Left renal cortex interstitium (tissue), 4 donors: ENCODE measurements around the gene IL1RAPL2. TPM values are rescaled to one million over a fixed set of nuclear protein-coding genes. Genes with fewer than 3 reads are reported as not detected.
"Not testable (repeated sequence)": the region's sequence is repeated elsewhere in the genome, so short reads cannot be mapped to it uniquely, and the experiment has no call there.

Source experiments
- DNase-seq, 4 donors: peaks; one replicate each; pipeline ENCODE4 v3.0.0-alpha.2; 2013; ENCODE audit warnings: low read depth in 4 of 4, low spot score in 2 of 4, missing footprints in 1 of 4
- polyA plus RNA-seq, 4 donors: library from polyadenylated mRNA; unstranded; fragments of 120-200 nt; gene quantifications; one replicate each; pipeline ENCODE4 v1.2.1, GENCODE V29; 2013; ENCODE audit not compliant: insufficient read length in 4 of 4

IL1RAPL2 gene
- 1 to 10 TPM in 3 of 4 donors, under 1 TPM in 1; 0.93 to 1.5 (median 1.3) TPM for polyA plus RNA-seq

DNA sequence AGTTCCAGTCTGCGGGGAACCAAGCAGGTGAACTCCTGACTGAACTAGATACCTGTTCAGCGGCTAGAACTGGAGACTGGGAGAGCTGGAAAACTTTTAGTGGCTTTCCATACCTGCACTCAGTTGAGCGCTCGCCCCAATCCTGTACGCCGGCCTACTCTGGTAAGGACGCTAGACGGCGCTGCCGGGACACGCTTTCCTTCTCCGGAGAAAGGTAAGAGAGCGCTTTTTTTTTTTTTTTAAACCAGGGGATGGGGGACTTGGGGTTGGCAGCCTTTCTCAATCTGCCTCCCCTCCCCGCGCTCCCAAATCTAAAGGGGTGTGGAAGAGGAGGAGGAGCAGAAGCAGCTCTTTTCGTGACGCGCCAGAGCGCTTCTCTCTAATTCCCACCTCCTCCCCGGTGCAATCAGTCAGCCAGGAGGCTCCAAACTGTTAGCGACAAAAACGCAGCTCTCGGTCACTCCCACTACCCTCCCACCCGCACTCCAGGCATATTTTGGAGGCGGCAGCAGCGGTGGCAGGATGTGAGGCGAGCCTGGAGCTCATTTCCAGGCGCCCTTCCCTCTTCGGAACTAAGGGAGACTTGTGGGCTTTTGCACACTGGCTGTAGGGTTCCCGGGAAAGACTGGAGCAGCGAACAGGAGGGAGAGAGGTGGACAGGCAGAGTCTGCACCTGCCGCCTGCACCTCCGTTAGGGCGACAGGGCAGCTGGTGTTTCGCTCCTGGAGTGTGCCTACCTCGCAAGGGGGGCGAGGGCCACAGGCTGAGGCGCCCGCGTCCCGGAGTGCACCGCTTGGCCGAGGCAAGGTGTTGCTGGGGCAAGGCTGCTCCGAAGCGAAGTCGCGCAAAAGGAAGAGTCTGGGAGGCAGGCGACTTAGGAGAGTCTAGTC is at the start of gene IL1RAPL2:
Gene IL1RAPL2 (plus strand): TSS at position 409 of the 890 bp plus-strand sequence.
- DNase-seq, result no peak

DNA sequence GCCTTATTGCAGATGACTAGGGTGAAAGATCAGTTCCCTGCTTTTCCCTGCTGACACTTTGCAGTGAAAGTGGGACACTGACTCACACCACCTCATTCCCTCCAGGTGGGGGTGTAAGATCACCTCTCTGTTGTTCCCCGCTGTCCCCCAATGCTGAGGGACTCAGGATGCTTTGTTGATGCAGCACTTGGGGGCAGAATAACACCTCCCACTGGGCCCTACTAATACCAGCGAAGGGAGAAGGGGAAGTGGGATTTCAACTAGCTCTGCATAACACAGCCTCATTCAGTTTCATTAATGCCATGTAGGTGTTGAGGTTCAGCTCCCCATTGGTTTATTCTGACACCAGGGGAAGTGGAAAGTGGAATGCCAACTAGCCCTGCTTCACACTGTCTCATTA is 43.6 kb upstream of the IL1RAPL2 start:
- no peak for DNase-seq

DNA sequence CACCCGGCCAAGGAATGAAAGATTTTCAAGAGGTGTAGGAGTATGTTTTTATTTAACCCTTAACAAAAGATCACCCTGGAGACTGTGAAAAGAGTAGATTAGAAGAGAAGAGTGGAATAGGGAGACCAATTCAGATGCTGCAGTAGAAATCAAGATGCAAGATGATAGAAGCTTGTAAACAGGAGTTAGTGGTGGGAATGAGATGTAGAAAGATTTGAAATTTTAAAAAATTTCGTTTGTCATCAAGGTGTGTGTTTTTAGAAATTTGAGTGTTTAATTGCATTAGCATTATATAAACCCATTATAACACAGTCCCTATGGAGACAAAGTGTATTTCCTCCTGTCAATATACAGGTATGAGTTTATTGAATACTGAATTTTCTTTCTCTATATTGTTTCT is 42.1 kb upstream of the IL1RAPL2 start:
- DNase-seq, result no peak

DNA sequence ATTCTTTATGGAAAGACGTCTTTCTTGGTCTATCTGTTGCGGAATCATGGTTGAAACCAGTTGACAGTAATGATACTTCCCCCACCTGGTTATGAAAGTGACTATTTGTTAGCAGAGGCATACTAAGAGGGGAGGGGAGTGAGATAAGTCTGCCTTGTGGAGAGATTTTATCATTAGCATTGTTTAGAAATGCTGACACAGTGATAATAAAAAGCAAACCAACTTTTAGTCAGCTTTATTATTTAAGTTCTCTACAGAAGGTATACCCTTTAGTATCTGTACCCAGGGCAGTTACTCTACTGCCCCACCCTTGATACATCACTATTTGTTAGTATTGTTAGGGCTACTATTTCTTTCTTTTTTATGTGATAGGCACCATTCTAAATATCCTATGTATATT is 26.9 kb upstream of the IL1RAPL2 start:
- DNase-seq, result no peak

DNA sequence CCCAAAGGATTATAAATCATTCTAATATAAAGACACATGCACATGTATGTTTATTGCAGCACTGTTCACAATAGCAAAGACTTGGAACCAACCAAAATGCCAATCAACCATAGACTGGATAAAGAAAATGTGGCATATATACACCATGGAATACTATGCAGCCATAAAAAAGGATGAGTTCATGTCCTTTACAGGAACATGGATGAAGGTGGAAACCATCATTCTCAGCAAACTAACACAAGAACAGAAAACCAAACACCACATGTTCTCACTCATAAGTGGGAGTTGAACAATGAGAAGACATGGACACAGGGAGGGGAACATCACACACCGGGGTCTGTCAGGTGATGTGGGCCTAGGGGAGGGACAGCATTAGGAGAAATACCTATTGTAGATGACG is 23.6 kb upstream of the IL1RAPL2 start:
- DNase-seq, result not testable (repeated sequence)

DNA sequence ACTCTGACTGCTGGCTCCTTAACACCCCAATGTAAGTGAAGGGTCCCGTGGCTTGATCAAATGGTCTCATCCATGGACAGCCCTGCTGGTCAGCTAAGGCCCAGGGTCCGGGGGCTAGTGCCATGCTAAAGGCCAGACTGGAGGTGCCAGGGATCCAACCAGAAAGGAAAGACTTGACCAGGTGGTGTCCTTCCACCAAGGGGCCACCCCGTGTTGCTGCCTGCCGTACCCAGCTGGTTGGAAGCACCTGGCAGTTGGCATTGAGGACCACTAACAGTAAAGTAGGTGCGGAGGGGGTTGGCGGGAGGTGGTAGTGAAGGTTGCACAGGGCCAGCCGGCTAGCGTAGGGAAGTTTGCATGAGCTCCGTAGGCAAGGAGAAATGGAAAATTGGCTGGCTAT is 1.7 kb upstream of the IL1RAPL2 start:
- DNase-seq, result no peak

DNA sequence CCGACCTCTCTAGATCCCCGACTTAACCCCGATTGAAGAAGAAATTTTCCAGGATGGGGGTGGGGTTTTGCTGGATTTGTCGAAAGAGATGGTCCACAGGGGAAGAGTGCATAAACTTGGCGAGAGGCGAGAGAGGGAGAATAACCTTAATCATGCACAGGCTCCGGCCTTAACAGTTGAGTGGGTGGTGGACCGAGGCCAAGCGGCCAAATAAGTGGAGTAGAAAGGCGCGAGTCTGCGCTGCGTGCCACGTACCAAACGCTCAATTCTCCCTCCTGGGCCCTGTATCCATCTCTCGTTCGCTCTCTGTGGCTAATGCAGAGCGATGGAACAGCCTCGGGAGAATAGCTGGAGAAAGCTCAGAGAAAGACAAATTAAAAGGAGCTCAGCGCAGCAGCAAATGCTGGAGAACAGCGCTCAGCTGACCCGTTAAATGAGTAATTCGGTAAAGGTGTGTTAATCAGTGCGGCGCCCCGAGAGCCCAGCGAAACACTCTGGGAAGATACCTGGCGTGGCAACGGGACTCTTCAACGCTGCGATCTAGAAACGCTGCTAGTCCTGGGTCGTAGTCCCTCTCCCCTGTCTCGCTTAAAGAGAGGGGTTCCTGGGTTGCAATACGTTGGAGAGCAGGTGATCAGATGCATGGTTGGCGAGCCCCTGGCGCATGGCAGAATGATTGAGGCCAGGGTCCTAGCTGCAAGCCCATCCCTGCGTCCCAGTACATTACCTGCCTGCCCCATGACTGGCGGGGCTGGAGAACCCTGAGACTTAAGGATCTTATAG is 887 bp upstream of the IL1RAPL2 start:
- DNase-seq, result no peak

DNA sequence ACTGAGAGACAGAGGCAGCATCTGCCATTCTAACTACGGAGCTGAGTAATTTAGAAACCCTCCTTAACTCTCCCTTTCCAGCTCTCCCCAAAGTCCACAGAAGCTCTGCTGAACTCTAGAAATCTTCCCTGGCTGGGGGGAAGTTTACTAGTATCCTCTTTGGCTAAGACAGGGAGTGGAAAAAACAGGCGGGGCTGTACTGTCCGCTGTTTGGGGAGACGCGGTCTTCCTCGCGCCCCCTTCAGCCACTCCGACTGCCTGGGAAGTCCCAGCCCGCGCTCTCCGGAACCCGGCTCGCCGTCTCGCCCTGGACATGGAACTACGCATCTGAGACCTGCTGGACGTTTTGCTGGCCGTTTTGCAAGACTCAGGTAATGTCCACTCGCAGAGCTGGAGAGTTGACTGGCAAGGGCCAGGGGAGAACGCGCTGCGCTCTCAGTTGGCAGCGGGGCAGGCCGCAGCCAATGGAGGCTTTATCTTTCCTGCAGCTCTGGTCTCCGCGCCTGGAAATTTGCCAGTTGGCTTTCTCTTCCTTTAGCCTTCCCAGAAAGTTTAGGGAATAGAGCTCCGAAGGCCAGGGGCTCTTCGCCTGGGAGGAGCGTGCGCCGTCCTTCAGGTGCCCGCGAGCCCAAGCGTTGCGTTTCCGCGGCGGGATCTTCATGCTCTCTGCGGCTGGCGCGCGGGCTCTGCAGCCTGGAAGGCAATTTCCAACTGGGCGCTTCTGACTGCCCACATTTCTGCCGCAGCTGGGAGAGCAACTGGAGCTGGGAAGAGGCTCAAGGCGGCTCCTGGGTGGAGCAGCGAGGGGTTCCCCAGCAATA is 892 bp downstream of the IL1RAPL2 start:
- no peak for DNase-seq

DNA sequence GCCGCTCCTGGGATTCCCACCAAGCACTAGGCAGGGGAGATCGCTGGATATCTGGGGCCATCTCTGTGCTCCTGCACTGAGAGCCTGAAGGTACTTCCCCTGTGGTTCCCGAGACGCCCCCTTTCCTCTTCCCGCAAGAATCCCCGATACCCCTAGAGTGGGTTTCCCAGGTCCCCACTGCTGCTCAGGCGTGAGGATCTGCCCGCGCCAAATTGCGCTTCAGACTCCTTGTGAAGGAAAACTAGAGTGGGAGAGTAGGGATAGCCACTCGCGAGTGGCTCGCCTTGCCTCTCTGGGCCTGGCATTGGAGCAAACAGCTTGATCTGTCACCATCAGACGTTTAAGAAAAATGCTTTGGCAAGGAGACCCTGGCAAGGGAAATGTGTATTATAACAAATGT is 1.5 kb downstream of the IL1RAPL2 start:
- no peak for DNase-seq

DNA sequence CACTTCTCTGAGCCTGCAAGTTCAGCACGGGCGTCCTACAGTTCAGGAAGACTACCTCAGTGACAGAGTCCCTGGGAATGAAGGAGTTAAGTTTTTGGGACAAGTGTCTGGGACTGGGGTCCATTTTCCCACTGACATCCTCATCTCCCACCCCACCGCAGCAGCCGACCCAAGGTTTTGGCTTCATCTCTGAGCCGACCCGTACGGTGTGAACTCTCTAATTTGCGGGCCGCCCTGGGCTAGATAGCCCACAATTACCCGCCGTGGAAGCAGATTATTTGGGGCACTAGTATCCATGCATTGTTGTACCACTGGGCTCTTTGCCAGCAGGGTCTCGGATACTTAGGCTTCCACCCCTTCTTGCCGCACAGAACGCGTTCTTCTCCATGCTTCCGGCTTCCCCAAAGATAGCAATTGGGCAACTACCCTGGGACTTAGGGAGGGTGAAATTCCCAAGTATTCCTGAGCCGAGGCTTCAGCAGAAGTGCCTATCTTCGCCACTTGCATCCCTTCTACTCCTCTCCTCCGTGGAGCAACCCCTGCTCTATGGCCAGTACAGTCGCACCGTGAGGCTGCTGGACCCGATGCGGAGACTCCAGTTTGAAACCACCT is 2.4 kb downstream of the IL1RAPL2 start:
- DNase-seq, result no peak

DNA sequence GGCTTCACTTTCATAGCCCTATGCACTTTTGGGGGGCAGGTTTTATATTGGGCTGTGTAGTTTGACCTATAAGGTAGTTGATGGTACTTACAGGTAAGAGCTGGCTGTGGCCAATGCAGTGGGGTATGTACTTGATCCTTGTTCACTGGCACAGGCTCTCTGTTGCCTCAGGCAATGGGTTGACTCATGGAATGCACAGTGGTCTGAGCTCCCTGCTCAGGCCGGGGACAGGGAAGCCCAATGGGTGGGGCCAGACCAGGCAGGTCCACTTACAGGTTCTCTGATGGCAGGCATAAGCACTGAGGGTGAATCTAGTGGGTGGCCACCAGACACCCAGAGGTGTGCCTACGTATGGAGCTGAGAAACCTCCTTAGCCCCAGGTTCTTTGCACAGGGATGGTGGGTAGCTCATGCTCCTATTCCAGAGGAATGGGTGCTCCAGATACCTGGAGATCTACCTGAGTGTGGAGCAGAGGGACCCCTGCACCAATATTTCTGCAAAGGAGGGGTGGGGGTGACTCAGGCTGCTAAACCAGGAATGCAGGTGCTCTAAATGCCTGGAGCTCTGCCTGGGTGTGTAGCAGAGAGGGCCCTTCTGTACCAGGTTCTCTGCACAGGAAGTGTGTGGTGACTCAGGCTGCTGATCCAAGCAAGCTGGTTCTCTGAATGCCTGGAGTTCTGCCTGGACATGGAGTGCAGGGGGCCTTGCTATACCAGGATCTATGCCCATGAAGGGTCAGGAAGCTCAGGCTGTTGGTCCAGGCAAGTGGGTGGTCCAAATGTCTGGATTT is 52.3 kb downstream of the IL1RAPL2 start:
- no peak for DNase-seq

DNA sequence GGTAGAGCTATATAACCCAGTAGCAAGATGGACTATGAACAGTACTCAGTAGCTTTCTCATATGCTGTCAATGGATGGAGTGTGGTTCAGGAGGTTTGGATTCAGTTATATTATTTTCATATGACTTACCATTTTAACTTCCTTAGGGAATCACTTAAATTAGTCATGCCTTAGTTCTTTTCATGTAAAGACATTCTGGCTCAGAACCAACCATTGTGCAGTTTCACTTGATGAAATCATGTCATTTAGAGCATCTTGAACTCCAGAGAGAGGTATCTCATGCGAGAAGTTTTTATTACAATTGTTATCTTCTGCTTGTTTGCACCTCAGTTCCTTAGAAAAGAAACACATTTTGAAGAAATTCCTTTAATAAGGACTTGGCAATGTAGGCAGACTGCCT is 55.8 kb downstream of the IL1RAPL2 start:
- DNase-seq, result no peak

DNA sequence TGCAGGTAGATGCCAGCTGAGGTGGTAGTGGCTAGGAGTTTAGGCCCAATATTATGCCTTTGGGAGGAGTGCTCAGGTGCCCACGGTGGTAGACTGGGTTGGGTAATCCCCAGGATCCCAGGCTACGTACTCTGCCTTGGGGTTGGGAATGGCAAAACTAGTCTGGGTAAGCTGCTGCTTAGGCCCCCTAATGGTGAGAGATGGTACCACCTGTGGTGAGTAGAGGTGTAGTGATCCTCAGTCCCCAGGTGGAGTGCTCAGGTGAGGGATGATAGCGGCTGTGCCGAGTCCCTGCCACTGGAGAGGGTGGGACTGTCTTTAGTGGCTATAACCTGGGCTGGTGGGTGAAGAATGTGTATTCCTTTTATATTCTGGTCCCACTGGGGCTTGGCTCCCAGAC is 75.2 kb downstream of the IL1RAPL2 start:
- no peak for DNase-seq

DNA sequence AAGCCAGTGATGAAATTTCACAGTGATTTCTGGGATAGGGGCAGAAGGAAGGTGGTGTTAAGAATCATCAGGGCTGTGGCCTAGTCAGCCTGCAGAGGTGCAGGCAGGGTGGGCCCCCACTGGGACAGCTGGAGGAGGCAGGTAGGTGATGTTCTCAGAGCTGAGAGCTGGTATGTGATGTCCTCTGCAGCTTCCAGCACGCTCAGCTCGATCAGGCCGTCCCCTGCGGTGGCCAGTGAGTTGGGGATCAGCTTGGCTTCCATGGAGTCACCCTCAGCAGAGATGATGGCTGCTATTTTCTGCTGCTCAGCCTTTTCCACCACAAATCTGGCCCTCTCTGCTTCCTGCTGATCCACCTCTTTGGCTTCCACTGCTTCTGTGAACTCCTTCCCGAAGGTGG is 81.1 kb downstream of the IL1RAPL2 start:
- no peak for DNase-seq

DNA sequence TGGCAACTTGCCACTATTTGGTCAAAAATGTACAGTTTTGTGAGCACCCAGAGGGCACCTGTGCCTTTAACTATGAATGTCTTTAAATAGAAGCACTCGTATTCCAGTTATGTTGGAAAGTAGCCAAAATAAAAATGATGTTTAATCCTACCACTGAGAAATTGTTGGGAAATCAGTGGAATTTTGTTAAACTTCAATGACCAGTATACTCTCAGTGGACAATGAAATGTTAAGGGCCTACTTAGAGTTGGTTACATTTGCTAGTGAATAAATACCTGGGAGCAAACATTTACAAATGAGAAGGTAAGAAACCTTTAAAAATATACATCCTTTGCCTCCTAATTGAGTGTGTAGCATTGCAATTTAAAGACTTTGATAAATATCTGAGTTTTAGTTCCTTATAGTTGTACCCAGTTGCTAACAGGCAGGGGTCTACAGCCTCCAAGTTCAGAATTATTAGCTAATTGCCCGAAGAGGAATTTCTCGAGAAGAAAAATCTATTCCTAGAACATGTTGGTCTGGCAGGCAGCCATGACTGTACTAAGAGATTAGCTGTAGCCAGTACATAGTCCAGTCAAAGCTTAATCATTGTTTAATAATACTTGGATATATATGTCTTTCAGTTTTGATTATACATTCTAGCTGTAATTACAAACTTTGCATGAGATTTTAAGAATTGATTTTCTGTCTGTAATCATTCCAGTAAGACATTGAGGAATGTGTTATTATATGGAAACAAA is 93.2 kb downstream of the IL1RAPL2 start:
- no peak for DNase-seq

DNA sequence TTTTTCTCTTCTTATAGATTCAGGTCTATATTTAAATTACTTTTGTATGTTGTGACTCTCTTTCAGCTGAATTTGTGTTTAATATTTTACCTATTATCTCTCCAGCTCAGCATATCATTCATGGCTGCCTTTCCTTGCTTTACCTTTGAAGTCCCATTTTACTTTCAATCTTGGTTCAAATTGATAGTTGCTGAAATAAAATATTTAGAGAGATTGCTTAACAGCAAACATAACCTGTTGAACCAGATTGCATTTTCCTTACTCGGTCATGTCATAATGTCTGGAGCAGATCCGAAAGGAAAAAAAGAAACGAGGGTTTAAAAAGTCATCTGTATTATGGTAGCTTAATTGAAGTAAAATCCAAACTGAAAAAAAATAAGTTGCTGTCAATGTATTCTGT is 94.1 kb downstream of the IL1RAPL2 start:
- DNase-seq, result no peak

DNA sequence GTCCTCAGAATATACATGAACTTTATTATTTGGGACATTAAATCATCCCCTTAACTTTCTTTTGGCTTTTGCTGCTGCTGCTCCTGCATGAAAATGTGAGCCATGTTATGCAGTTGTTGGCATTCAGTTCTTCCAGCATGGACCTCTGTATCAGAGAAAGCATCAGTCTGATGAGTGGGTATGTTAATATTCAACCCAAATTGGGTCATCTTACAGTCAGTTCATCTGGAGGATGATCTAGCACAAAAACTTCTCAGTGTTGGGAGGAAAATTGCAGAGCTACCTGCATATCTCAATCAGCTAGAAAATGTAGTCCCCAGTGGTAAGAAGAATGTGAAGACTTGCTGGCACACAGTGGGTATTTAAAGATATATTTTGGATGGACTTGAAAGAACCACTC is 96.7 kb downstream of the IL1RAPL2 start:
- DNase-seq, result no peak

DNA sequence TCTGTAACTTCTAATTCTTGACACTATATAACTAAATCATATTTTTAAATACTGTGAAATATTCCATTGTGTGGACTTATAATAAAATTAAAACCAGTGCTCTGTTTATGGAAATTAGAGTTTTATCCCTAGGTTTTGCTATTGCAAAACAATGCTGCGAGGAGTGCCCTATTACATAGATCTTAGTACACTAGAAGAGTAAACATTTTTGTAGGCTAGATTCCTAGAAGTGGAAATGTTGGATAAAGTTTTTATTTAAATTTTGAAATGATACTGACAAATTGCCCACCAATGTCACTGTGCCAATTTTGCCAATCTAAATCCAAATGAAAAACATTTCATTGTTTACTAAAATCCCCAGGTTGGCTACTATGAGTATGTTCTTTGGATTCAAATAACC is 99.7 kb downstream of the IL1RAPL2 start:
- no peak for DNase-seq

DNA sequence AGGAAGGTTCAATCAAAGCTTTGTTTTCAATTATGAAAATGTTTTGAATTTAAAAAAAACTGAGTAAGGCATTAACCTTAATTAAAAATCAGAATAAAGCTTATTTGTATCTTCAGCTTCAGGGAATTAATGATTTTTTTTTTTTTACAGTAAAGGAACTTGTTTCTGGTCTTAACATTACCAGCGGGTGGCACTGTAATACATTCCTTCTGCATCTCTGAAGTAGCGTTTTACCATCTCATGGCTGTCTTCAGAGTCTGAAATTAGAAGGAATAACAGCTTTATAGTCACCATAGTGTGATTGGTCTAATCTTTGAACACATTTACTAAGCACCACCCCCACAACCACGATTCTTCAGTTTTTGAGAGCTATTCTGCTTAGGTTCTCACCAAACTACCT is 102.6 kb downstream of the IL1RAPL2 start:
- peak in 2 of 4 donors; percentile 24 to 27 for DNase-seq
